Measurements from ENCODE around the gene SAMD10. TPM values are rescaled to one million over a fixed set of nuclear protein-coding genes. Genes with fewer than 3 reads are reported as not detected.

Gene SAMD10
- total RNA-seq = 10 to 100 TPM; 19.3 to 24.5 TPM
- polyA plus RNA-seq = 15.6 TPM

- Histone ChIP-seq H3K27ac (ENCODE audit: low read depth, low read length) (peak within 1 kb of the TSS; percentile 90), H3K9me3 (ENCODE audit: low read length) (no peaks in the 10 kb centered on the region), H3K4me3 (ENCODE audit: low read length) (peak within 1 kb of the TSS; percentile 93), H3K4me1 (ENCODE audit: insufficient read depth, low read length) (peaks cover 54% of the 10 kb centered on the region), H3K27me3 (ENCODE audit: insufficient read depth, low read length, poor library complexity, severe bottlenecking) (no peaks in the 10 kb centered on the region), H3K36me3 (ENCODE audit: insufficient read depth, low read length) (peaks cover 12% of the 10 kb centered on the region)
- Mint-ChIP-seq H3K4me3 (peak within 1 kb of the TSS; percentile 89 to 95 (median 92)), H3K27ac (peak within 1 kb of the TSS; percentile 93 to 99 (median 96)), H3K27me3 (no peaks in the 10 kb centered on the region), H3K36me3 (peaks cover 10 to 43% (median 13%) of the 10 kb centered on the region in 3 donors), H3K4me1 (peaks cover 57 to 72% (median 69%) of the 10 kb centered on the region in 3 donors), H3K9me3 (no peaks in the 10 kb centered on the region)
- DNase-seq = peak; percentile 59 to 84 (median 65)
- POLR2A ChIA-PET = interaction anchor here (0.6 to 3.4 kb wide), 12 partner anchors 11 to 240 kb away, joined by 3 to 18 read pairs (median 4); partner anchors contain the start of genes SLC2A4RG, TCEA2, TPD52L2 and UCKL1
- CTCF ChIA-PET = interaction anchor here (0.6 to 2.5 kb wide), 27 partner anchors 9 to 459 kb away, joined by 3 to 57 read pairs (median 4); partner anchors contain the start of genes ARFRP1, C20orf204, LKAAEAR1 and PPDPF
These were observed at the start of gene SAMD10 for GRCh38 chr20:63979557-63980316. Gene SAMD10 (minus strand): TSS chr20:63979642. CDS start chr20:63979467, 175 bp downstream.

GRCh38 chr20:64027981-64028685 is 48.7 kb upstream of the SAMD10 start:
- POLR2A ChIA-PET = no interaction called here
- Histone ChIP-seq H3K27me3 (ENCODE audit: insufficient read depth, low read length, poor library complexity, severe bottlenecking) (no peaks in the 10 kb centered on the region), H3K27ac (ENCODE audit: low read depth, low read length) (no peak overlapping the region), H3K36me3 (ENCODE audit: insufficient read depth, low read length) (peaks cover 66% of the 10 kb centered on the region), H3K9me3 (ENCODE audit: low read length) (no peaks in the 10 kb centered on the region), H3K4me3 (ENCODE audit: low read length) (no peak overlapping the region), H3K4me1 (ENCODE audit: insufficient read depth, low read length) (no peaks in the 10 kb centered on the region)
- CTCF ChIA-PET = interaction anchor here (3.5 kb wide), 1 partner anchor 11 kb away, joined by 19 read pairs; no protein-coding TSS in a partner anchor
- Mint-ChIP-seq H3K27ac (peak overlapping the region in 1 of 8 donors; percentile 17), H3K36me3 (peaks cover 7 to 97% (median 10%) of the 10 kb centered on the region in 3 donors), H3K27me3 (no peaks in the 10 kb centered on the region), H3K4me1 (no peaks in the 10 kb centered on the region), H3K9me3 (no peaks in the 10 kb centered on the region), H3K4me3 (no peak overlapping the region)
- DNase-seq = no peak

- Mint-ChIP-seq H3K4me1 (no peaks in the 10 kb centered on the region), H3K27ac (peak overlapping the region in 2 of 8 donors; percentile 12 to 47), H3K4me3 (no peak overlapping the region), H3K27me3 (no peaks in the 10 kb centered on the region), H3K36me3 (peaks cover 7 to 99% (median 11%) of the 10 kb centered on the region in 3 donors), H3K9me3 (no peaks in the 10 kb centered on the region)
- Histone ChIP-seq H3K4me3 (ENCODE audit: low read length) (no peak overlapping the region), H3K9me3 (ENCODE audit: low read length) (no peaks in the 10 kb centered on the region), H3K4me1 (ENCODE audit: insufficient read depth, low read length) (no peaks in the 10 kb centered on the region), H3K27me3 (ENCODE audit: insufficient read depth, low read length, poor library complexity, severe bottlenecking) (no peaks in the 10 kb centered on the region), H3K36me3 (ENCODE audit: insufficient read depth, low read length) (peaks cover 82% of the 10 kb centered on the region), H3K27ac (ENCODE audit: low read depth, low read length) (no peak overlapping the region)
- ChIA-PET CTCF (interaction anchor here (0.7 to 3.5 kb wide), 2 partner anchors 13 to 32 kb away, joined by 4 to 19 read pairs; no protein-coding TSS in a partner anchor), POLR2A (no interaction called here)
- DNase-seq = no peak
These were observed 46.5 kb upstream of the SAMD10 start for GRCh38 chr20:64025826-64026412.

- Histone ChIP-seq H3K27me3 (ENCODE audit: insufficient read depth, low read length, poor library complexity, severe bottlenecking) (no peaks in the 10 kb centered on the region), H3K4me1 (ENCODE audit: insufficient read depth, low read length) (no peaks in the 10 kb centered on the region), H3K9me3 (ENCODE audit: low read length) (no peaks in the 10 kb centered on the region), H3K4me3 (ENCODE audit: low read length) (no peak overlapping the region), H3K27ac (ENCODE audit: low read depth, low read length) (no peak overlapping the region), H3K36me3 (ENCODE audit: insufficient read depth, low read length) (peaks cover 79% of the 10 kb centered on the region)
- no peak overlapping the region for H3K27ac Mint-ChIP-seq
- POLR2A ChIA-PET = no interaction called here
- CTCF ChIA-PET = interaction anchor here (1.1 kb wide), 1 partner anchor 13 kb away, joined by 7 read pairs; no protein-coding TSS in a partner anchor
- H3K4me1 Mint-ChIP-seq = no peaks in the 10 kb centered on the region
- no peaks in the 10 kb centered on the region for H3K9me3 Mint-ChIP-seq
- no peak for DNase-seq
- H3K36me3 Mint-ChIP-seq = peaks cover 7 to 96% (median 8%) of the 10 kb centered on the region in 3 donors
- no peaks in the 10 kb centered on the region for H3K27me3 Mint-ChIP-seq
- H3K4me3 Mint-ChIP-seq = no peak overlapping the region
These were observed 45.8 kb upstream of the SAMD10 start for GRCh38 chr20:64025101-64025825.

GRCh38 chr20:64024141-64024990 is 44.9 kb upstream of the SAMD10 start:
- peaks cover 7 to 94% (median 11%) of the 10 kb centered on the region in 3 donors for H3K36me3 Mint-ChIP-seq
- no peaks in the 10 kb centered on the region for H3K9me3 ChIP-seq (ENCODE audit: low read length)
- H3K4me1 Mint-ChIP-seq = no peaks in the 10 kb centered on the region
- no peak overlapping the region for H3K4me3 Mint-ChIP-seq
- no peaks in the 10 kb centered on the region for H3K27me3 ChIP-seq (ENCODE audit: insufficient read depth, low read length, poor library complexity, severe bottlenecking)
- no peak for DNase-seq
- H3K4me1 ChIP-seq (ENCODE audit: insufficient read depth, low read length) = no peaks in the 10 kb centered on the region
- POLR2A ChIA-PET = no interaction called here
- peaks cover 76% of the 10 kb centered on the region for H3K36me3 ChIP-seq (ENCODE audit: insufficient read depth, low read length)
- CTCF ChIA-PET = interaction anchor here (1.1 kb wide), 1 partner anchor 14 kb away, joined by 7 read pairs; no protein-coding TSS in a partner anchor
- no peak overlapping the region for H3K27ac Mint-ChIP-seq
- no peak overlapping the region for H3K27ac ChIP-seq (ENCODE audit: low read depth, low read length)
- no peaks in the 10 kb centered on the region for H3K27me3 Mint-ChIP-seq
- H3K4me3 ChIP-seq (ENCODE audit: low read length) = no peak overlapping the region
- H3K9me3 Mint-ChIP-seq = no peaks in the 10 kb centered on the region

- H3K9me3 ChIP-seq (ENCODE audit: low read length) = no peaks in the 10 kb centered on the region
- no peaks in the 10 kb centered on the region for H3K27me3 Mint-ChIP-seq
- no peak overlapping the region for H3K4me3 Mint-ChIP-seq
- H3K27me3 ChIP-seq (ENCODE audit: insufficient read depth, low read length, poor library complexity, severe bottlenecking) = no peaks in the 10 kb centered on the region
- no peaks in the 10 kb centered on the region for H3K4me1 ChIP-seq (ENCODE audit: insufficient read depth, low read length)
- H3K27ac ChIP-seq (ENCODE audit: low read depth, low read length) = no peak overlapping the region
- H3K36me3 ChIP-seq (ENCODE audit: insufficient read depth, low read length) = peaks cover 80% of the 10 kb centered on the region
- H3K27ac Mint-ChIP-seq = peak overlapping the region in 1 of 8 donors; percentile 40
- CTCF ChIA-PET = no interaction called here
- H3K4me1 Mint-ChIP-seq = no peaks in the 10 kb centered on the region
- no peak overlapping the region for H3K4me3 ChIP-seq (ENCODE audit: low read length)
- peaks cover 10 to 92% (median 14%) of the 10 kb centered on the region in 3 donors for H3K36me3 Mint-ChIP-seq
- POLR2A ChIA-PET = interaction anchor here (0.8 kb wide), 1 partner anchor 15 kb away, joined by 4 read pairs; no protein-coding TSS in a partner anchor
- no peaks in the 10 kb centered on the region for H3K9me3 Mint-ChIP-seq
- DNase-seq = no peak
These were observed 44.1 kb upstream of the SAMD10 start for GRCh38 chr20:64023361-64024140.

Data from CD8-positive, alpha-beta memory T cell (primary cell).